GM12878 (cell line): Measurements from ENCODE around the gene CD70. TPM values are rescaled to one million over a fixed set of nuclear protein-coding genes. Genes with fewer than 3 reads are reported as not detected.

Experiments used
- CREB1 ChIP-seq: IDR thresholded peaks from 2 replicates; pipeline ENCODE4 v1.6.1; 2012; ENCODE audit warnings: low read depth, mild to moderate bottlenecking, inconsistent platforms
- DPF2 ChIP-seq: fragments of 450-650 bp; IDR thresholded peaks from 2 replicates; pipeline ENCODE4 v1.6.1; 2017; ENCODE audit warnings: mild to moderate bottlenecking
- EP300 ChIP-seq, 2 experiments: fragments of 150-350 bp in 1 of 2; IDR thresholded peaks; 2 replicates each; pipeline ENCODE4 v1.6.1; 2011 to 2012; ENCODE audit warnings: low read depth in 2 of 2, low read length in 2 of 2, borderline replicate concordance in 1 of 2, improper control_type of control experiment in 1 of 2, inconsistent platforms in 1 of 2; ENCODE audit not compliant: control insufficient read depth in 1 of 2
- IKZF1 ChIP-seq: fragments of 450-650 bp; conservative IDR thresholded peaks from 2 replicates; pipeline ENCODE4 v1.6.1; 2017; ENCODE audit warnings: antibody characterized with exemption, mild to moderate bottlenecking
- KAT2A ChIP-seq: conservative IDR thresholded peaks from 2 replicates; pipeline ENCODE4 v1.6.1; 2011; ENCODE audit warnings: low read depth, low read length; ENCODE audit not compliant: control insufficient read depth
- MEF2A ChIP-seq: IDR thresholded peaks from 2 replicates; pipeline ENCODE4 v1.6.1; 2011; ENCODE audit warnings: low read depth, mild to moderate bottlenecking, low read length, moderate library complexity; ENCODE audit not compliant: insufficient read depth
- NFIC ChIP-seq: IDR thresholded peaks from 2 replicates; pipeline ENCODE4 v1.6.1; 2012; ENCODE audit warnings: low read depth, mild to moderate bottlenecking, inconsistent platforms, low read length, moderate library complexity
- NFYB ChIP-seq: IDR thresholded peaks from 2 replicates; pipeline ENCODE4 v1.6.1; 2011; ENCODE audit warnings: low read depth, mild to moderate bottlenecking, low read length, improper control_type of control experiment, moderate library complexity; ENCODE audit not compliant: insufficient read depth
- PRDM15 ChIP-seq: fragments of 450-650 bp; formaldehyde crosslinking; IDR thresholded peaks from 2 replicates; pipeline ENCODE4 v1.4.0; 2020; ENCODE audit warnings: mild to moderate bottlenecking, moderate library complexity
- RFX5 ChIP-seq: IDR thresholded peaks from 2 replicates; pipeline ENCODE4 v1.6.1; 2011; ENCODE audit warnings: low read depth, low read length, improper control_type of control experiment
- SKIL ChIP-seq: fragments of 450-650 bp; IDR thresholded peaks from 2 replicates; pipeline ENCODE4 v1.6.1; 2017; ENCODE audit warnings: mild to moderate bottlenecking, low read depth, inconsistent platforms; ENCODE audit not compliant: poor library complexity, severe bottlenecking
- STAT3 ChIP-seq: IDR thresholded peaks from 2 replicates; pipeline ENCODE4 v1.6.1; 2011; ENCODE audit warnings: low read depth, low read length, improper control_type of control experiment
- ZNF687 ChIP-seq: fragments of 450-650 bp; IDR thresholded peaks from 2 replicates; pipeline ENCODE4 v1.6.1; 2017; ENCODE audit warnings: mild to moderate bottlenecking, moderate library complexity
- polyA plus RNA-seq, 11 experiments: library from polyadenylated mRNA; depleted of rRNA in 4 of 11; unstranded in 6 of 11; stranded (reverse) in 5 of 11; fragments of >200 nt; fragmentation: Nextera tagmentation in 4 of 11; fragmentation: Illumina TruSeq in 1 of 11; extraction: Ambion mirVana in 4 of 11; extraction: Trizol in 1 of 11; gene quantifications; 1 replicate in 1 of 11; 2 replicates in 10 of 11; pipeline versions ENCODE4 v1.2.1 to v1.2.3, GENCODE V29; 2011 to 2016; ENCODE audit warnings: inconsistent platforms in 2 of 11, missing spikeins in 2 of 11, low read depth in 1 of 11
- total RNA-seq, 4 experiments: library from RNA; depleted of rRNA in 3 of 4; stranded (reverse); fragments of >200 nt in 3 of 4; fragmentation: Illumina TruSeq in 1 of 4; extraction: Trizol in 1 of 4; gene quantifications; 2 replicates each; pipeline versions ENCODE4 v1.2.1 to v1.2.3, GENCODE V29; 2013 to 2021
- TF ChIP-seq, protein P1 (sequence below): fragments of 450-650 bp; IDR thresholded peaks from 2 replicates; pipeline ENCODE4 v1.6.1; 2018; ENCODE audit warnings: borderline replicate concordance, mild to moderate bottlenecking; ENCODE audit not compliant: partially characterized antibody
- TF ChIP-seq, protein P2 (sequence below): IDR thresholded peaks from 2 replicates; pipeline ENCODE4 v1.6.1; 2012; ENCODE audit warnings: low read length, inconsistent platforms

The CD70 gene
- total and polyA plus RNA-seq, 10 of the 15 experiments (the other 5 are each of a cell fraction or from before 2014, with no cell fraction given): 16.4 to 441 (median 265) TPM

GRCh38 chr19:6590827-6591319 lies at the start of gene CD70 (continued):
- no peak for TF ChIP-seq PRDM15
- TF ChIP-seq MEF2A: 0 out of 2 replicates have a peak, but pooled peaks have one; percentile 23
- 0 out of 2 replicates have a peak, but pooled peaks have one; percentile 21 for TF ChIP-seq STAT3
- TF ChIP-seq, protein P1, sequence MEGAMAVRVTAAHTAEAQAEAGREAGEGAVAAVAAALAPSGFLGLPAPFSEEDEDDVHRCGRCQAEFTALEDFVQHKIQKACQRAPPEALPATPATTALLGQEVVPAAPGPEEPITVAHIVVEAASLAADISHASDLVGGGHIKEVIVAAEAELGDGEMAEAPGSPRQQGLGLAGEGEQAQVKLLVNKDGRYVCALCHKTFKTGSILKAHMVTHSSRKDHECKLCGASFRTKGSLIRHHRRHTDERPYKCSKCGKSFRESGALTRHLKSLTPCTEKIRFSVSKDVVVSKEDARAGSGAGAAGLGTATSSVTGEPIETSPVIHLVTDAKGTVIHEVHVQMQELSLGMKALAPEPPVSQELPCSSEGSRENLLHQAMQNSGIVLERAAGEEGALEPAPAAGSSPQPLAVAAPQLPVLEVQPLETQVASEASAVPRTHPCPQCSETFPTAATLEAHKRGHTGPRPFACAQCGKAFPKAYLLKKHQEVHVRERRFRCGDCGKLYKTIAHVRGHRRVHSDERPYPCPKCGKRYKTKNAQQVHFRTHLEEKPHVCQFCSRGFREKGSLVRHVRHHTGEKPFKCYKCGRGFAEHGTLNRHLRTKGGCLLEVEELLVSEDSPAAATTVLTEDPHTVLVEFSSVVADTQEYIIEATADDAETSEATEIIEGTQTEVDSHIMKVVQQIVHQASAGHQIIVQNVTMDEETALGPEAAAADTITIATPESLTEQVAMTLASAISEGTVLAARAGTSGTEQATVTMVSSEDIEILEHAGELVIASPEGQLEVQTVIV: no peak
- no peak for TF ChIP-seq SKIL
- TF ChIP-seq KAT2A: no peak
- peak; percentile 63; the same call in 1 of the 2 replicates for TF ChIP-seq DPF2
- peak; percentile 83 for TF ChIP-seq ZNF687
- TF ChIP-seq, protein P2, sequence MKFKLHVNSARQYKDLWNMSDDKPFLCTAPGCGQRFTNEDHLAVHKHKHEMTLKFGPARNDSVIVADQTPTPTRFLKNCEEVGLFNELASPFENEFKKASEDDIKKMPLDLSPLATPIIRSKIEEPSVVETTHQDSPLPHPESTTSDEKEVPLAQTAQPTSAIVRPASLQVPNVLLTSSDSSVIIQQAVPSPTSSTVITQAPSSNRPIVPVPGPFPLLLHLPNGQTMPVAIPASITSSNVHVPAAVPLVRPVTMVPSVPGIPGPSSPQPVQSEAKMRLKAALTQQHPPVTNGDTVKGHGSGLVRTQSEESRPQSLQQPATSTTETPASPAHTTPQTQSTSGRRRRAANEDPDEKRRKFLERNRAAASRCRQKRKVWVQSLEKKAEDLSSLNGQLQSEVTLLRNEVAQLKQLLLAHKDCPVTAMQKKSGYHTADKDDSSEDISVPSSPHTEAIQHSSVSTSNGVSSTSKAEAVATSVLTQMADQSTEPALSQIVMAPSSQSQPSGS: no peak
- TF ChIP-seq NFIC: no peak; the same call in 1 of the 2 replicates
- peak; percentile 77 for TF ChIP-seq IKZF1
- no peak for TF ChIP-seq RFX5
- TF ChIP-seq NFYB: no peak
- peak in 1 of 2 experiments; percentile 57; a peak in 1 of 4 replicates for TF ChIP-seq EP300 (IDR thresholded peaks at IDR 0.05; ENCODE audit: borderline replicate concordance in 1 of 2, control insufficient read depth in 1 of 2, low read depth in 2 of 2, low read length in 2 of 2)
- TF ChIP-seq CREB1: no peak; the same call in none of the 2 replicates
